GM12878 (cell line): ENCODE measurements around the gene TMEM232.

ENCODE experiments used
- EZH2 ChIP-seq: IDR thresholded peaks from 2 replicates; pipeline ENCODE4 v1.6.1; 2012; ENCODE audit warnings: low read depth, mild to moderate bottlenecking, control low read depth, inconsistent platforms, low read length, borderline replicate concordance; ENCODE audit not compliant: control insufficient read depth
- POLR2A ChIP-seq: IDR thresholded peaks from 2 replicates; pipeline ENCODE4 v1.6.1; 2011; ENCODE audit warnings: low read depth, mild to moderate bottlenecking, low read length
- POLR2AphosphoS5 ChIP-seq: IDR thresholded peaks from 2 replicates; pipeline ENCODE4 v1.6.1; 2011; ENCODE audit warnings: mild to moderate bottlenecking, low read length, inconsistent platforms

DNA sequence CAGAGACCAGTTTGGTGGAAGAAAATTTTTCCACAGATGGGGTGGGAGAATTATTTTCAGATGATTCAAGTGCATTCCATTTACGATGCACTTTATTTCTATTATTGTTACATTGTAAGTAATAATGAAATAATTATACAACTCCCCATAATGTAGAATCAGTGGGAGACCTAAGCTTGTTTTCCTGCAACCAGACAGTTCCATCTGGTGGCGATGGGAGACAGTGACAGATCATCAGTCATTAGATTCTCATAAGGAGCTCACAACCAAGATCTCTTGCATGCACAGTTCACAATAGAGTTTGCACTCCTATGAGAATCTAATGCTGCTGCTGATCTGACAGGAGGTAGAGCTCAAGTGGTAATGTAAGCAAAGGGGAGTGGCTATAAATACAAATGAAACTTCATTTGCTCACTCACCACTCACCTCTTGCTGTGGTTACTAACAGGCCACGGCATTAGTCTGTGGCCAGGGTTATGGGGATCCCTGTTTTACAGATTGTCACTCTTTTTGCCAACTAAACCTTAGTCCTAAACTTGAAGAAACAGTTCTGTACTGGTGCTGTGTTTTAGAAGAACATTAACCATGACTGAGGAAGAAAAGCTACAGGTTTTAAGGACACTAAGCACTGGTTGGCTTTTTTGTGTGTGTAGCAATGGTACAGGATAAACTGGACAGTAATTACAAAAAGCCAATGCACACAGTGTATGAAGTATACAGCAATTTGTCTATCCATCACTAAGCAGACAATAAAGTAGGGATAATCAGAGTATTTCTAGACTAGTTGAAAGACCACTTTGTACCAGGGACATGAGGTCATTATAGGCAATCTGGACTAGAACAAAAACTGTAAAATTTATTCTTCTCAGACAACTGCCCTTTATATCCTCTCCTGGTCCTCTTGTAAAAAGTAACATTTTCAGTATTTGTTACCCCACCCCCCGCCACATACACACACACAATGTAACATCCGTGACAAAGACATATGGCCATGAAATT lies 9.9 kb downstream of the TMEM232 start:
- TF ChIP-seq POLR2AphosphoS5 (no peak), EZH2 (no peak), POLR2A (no peak)
